GM23338 (cell line): Measurements from ENCODE around the gene SPRY2. TPM values are rescaled to one million over a fixed set of nuclear protein-coding genes. Genes with fewer than 3 reads are reported as not detected.
A peak's percentile ranks its signal among the peaks of the same experiment; 100 is the strongest.

Source experiments
- ATAC-seq: fragments of 200-7000 bp; cut with Tn5 transposase; 3 replicates; pipeline ENCODE4 v1.9.1; 2020
- DNase-seq: peaks from one replicate; pipeline ENCODE4 v3.0.0-alpha.2; 2015; ENCODE audit warnings: low spot score
- H2AFZ ChIP-seq: fragments of 200-600 bp; sonication (generic); 2 replicates; pipeline ENCODE4 v1.8.0; 2016; ENCODE audit warnings: antibody characterized with exemption, mild to moderate bottlenecking, moderate library complexity
- H3F3A ChIP-seq: fragments of 200-600 bp; sonication (generic); replicated peaks from 2 replicates; pipeline ENCODE4 v1.8.0; 2017; ENCODE audit warnings: antibody characterized with exemption, mixed run types, low read depth
- H3K27ac ChIP-seq: fragments of 200-600 bp; sonication (generic); 2 replicates; pipeline ENCODE4 v1.6.1; 2016; ENCODE audit warnings: low read depth
- H3K27me3 ChIP-seq: fragments of 200-600 bp; sonication (generic); 2 replicates; pipeline ENCODE4 v1.8.0; 2016; ENCODE audit warnings: mild to moderate bottlenecking, mixed run types, moderate library complexity; ENCODE audit not compliant: insufficient read depth
- H3K36me3 ChIP-seq: fragments of 200-600 bp; sonication (generic); 2 replicates; pipeline ENCODE4 v1.8.0; 2016; ENCODE audit warnings: mild to moderate bottlenecking; ENCODE audit not compliant: insufficient read depth
- H3K4me1 ChIP-seq: fragments of 200-600 bp; sonication (generic); 2 replicates; pipeline ENCODE4 v1.8.0; 2016; ENCODE audit warnings: mild to moderate bottlenecking, moderate library complexity; ENCODE audit not compliant: insufficient read depth
- H3K4me2 ChIP-seq: fragments of 200-600 bp; sonication (generic); 2 replicates; pipeline ENCODE4 v1.7.1; 2017; ENCODE audit warnings: mixed run types
- H3K4me3 ChIP-seq: fragments of 200-600 bp; sonication (generic); 2 replicates; pipeline ENCODE4 v1.6.1; 2016; ENCODE audit warnings: mixed run types
- H3K79me2 ChIP-seq: fragments of 200-600 bp; sonication (generic); replicated peaks from 2 replicates; pipeline ENCODE4 v1.8.0; 2017; ENCODE audit warnings: mild to moderate bottlenecking; ENCODE audit not compliant: insufficient read depth
- H3K9me2 ChIP-seq: fragments of 200-600 bp; sonication (generic); 2 replicates; pipeline ENCODE4 v1.8.0; 2017; ENCODE audit not compliant: insufficient read depth
- H4K20me1 ChIP-seq: fragments of 200-600 bp; sonication (generic); replicated peaks from 2 replicates; pipeline ENCODE4 v1.8.0; 2017; ENCODE audit warnings: mild to moderate bottlenecking; ENCODE audit not compliant: insufficient read depth
- H3K27ac Mint-ChIP-seq: 2 replicates; pipeline ENCODE4 v1.8.0; 2020; ENCODE audit warnings: inconsistent platforms, mild to moderate bottlenecking, moderate library complexity, mixed read lengths
- H3K27me3 Mint-ChIP-seq: 3 replicates; pipeline ENCODE4 v1.8.0; 2022; ENCODE audit warnings: low read depth, mild to moderate bottlenecking, moderate library complexity, mixed read lengths, inconsistent platforms; ENCODE audit not compliant: insufficient read depth, poor library complexity
- H3K36me3 Mint-ChIP-seq: 3 replicates; pipeline ENCODE4 v1.8.0; 2021; ENCODE audit warnings: low read depth, mild to moderate bottlenecking, inconsistent platforms, moderate library complexity, mixed read lengths
- H3K4me1 Mint-ChIP-seq: 3 replicates; pipeline ENCODE4 v1.8.0; 2020; ENCODE audit warnings: mild to moderate bottlenecking, inconsistent platforms, mixed read lengths
- H3K4me3 Mint-ChIP-seq: 3 replicates; pipeline ENCODE4 v1.8.0; 2021; ENCODE audit warnings: moderate library complexity, mild to moderate bottlenecking, inconsistent platforms, mixed read lengths
- H3K9me3 Mint-ChIP-seq: 3 replicates; pipeline ENCODE4 v1.8.0; 2020; ENCODE audit warnings: moderate library complexity, mild to moderate bottlenecking, inconsistent platforms, mixed read lengths
- CREB1 ChIP-seq: fragments of 250-450 bp; sonication (Bioruptor Pico); IDR thresholded peaks from 2 replicates; pipeline ENCODE4 v1.5.0; 2020; ENCODE audit warnings: low read depth, mild to moderate bottlenecking, moderate library complexity
- CTCF ChIP-seq, 2 experiments: fragments of 200-600 bp in 1 of 2; sonication (generic) in 1 of 2; conservative IDR thresholded peaks; 2 replicates each; pipeline versions ENCODE4 v1.5.1 to v1.6.1; 2016 to 2017; ENCODE audit warnings: antibody characterized with exemption in 2 of 2, low read depth in 2 of 2, mild to moderate bottlenecking in 2 of 2, moderate library complexity in 1 of 2
- ETS1 ChIP-seq: IDR thresholded peaks from 2 replicates; pipeline ENCODE4 v1.6.1; 2016; ENCODE audit warnings: antibody characterized with exemption
- EZH2 ChIP-seq: fragments of 200-600 bp; sonication (generic); IDR thresholded peaks from one replicate; pipeline ENCODE4 v1.8.0; 2017; ENCODE audit warnings: antibody characterized with exemption, mild to moderate bottlenecking, low read depth; ENCODE audit not compliant: unreplicated experiment
- EZH2phosphoT487 ChIP-seq: fragments of 200-600 bp; sonication (generic); IDR thresholded peaks from one replicate; pipeline ENCODE4 v1.8.1; 2018; ENCODE audit warnings: antibody characterized with exemption; ENCODE audit not compliant: unreplicated experiment
- JUNB ChIP-seq: IDR thresholded peaks from one replicate; pipeline ENCODE4 v1.6.1; 2016; ENCODE audit warnings: antibody characterized with exemption; ENCODE audit not compliant: unreplicated experiment
- NANOG ChIP-seq: IDR thresholded peaks from 2 replicates; pipeline ENCODE4 v1.6.1; 2016; ENCODE audit warnings: antibody characterized with exemption, borderline replicate concordance
- POLR2AphosphoS5 ChIP-seq: IDR thresholded peaks from 2 replicates; pipeline ENCODE4 v1.6.1; 2016; ENCODE audit warnings: antibody characterized with exemption, low read depth
- REST ChIP-seq: IDR thresholded peaks from one replicate; pipeline ENCODE4 v1.6.1; 2018; ENCODE audit warnings: antibody characterized with exemption; ENCODE audit not compliant: unreplicated experiment
- STAT1 ChIP-seq: IDR thresholded peaks from one replicate; pipeline ENCODE4 v1.6.1; 2016; ENCODE audit warnings: antibody characterized with exemption; ENCODE audit not compliant: unreplicated experiment
- ZNF114 ChIP-seq: fragments of 250-450 bp; sonication (Bioruptor Pico); IDR thresholded peaks from 2 replicates; pipeline ENCODE4 v1.5.0; 2020; ENCODE audit warnings: mild to moderate bottlenecking, moderate library complexity
- ZNF331 ChIP-seq: fragments of 250-450 bp; sonication (Bioruptor Pico); IDR thresholded peaks from 2 replicates; pipeline ENCODE4 v1.5.0; 2020; ENCODE audit warnings: low read depth, mild to moderate bottlenecking, moderate library complexity
- long read RNA-seq: library from polyadenylated mRNA; unstranded; transcript quantifications from one replicate; pipeline ENCODE4 v2.0.0, GENCODE V29; 2020; ENCODE audit not compliant: unreplicated experiment
- polyA plus RNA-seq: library from polyadenylated mRNA; unstranded; fragments of >200 nt; fragmentation: Nextera tagmentation; extraction: Ambion mirVana; gene quantifications from 2 replicates; pipeline ENCODE4 v1.2.1, GENCODE V29; 2016
- total RNA-seq: library from RNA; depleted of rRNA; stranded (reverse); fragments of >200 nt; shearing (Covaris generic); gene quantifications from 2 replicates; pipeline ENCODE4 v1.2.3, GENCODE V29; 2014; rRNA removed

The SPRY2 gene
- total RNA-seq (39.1 and 47.3 TPM in 2 replicates), polyA plus RNA-seq (21.5 and 26.9 TPM in 2 replicates)
- long read RNA-seq, partial matches to known transcripts = 0 of 6 reads
- long read RNA-seq, other reads (novel, unspliced or antisense) = 2 of 6 reads

GRCh38 chr13:80341101-80341755 lies at the start of gene SPRY2:
SPRY2 (minus strand) TSS chr13:80341126; CDS start chr13:80337705, 3,421 bp downstream.
- H3K4me3 Mint-ChIP-seq = no peak within 1 kb of the TSS; the same call in 2 of the 3 replicates
- peak; percentile 68 for ATAC-seq

GRCh38 chr13:80390338-80390737 lies 49.4 kb upstream of the SPRY2 start:
- DNase-seq (no peak), ATAC-seq (no peak)
- Histone ChIP-seq H3K9me2 (no peaks in the 10 kb centered on the region; the same call in 1 of the 2 replicates), H3K4me1 (no peaks in the 10 kb centered on the region), H3K79me2 (no peaks in the 10 kb centered on the region), H3K27ac (no peak overlapping the region), H3K4me3 (no peak overlapping the region), H3K4me2 (no peak overlapping the region), H3F3A (no peaks in the 10 kb centered on the region), H3K36me3 (no peaks in the 10 kb centered on the region), H3K27me3 (no peaks in the 10 kb centered on the region), H2AFZ (no peak overlapping the region), H4K20me1 (no peaks in the 10 kb centered on the region)
- no peaks in the 10 kb centered on the region for H3K4me1 Mint-ChIP-seq
- no peak overlapping the region for H3K27ac Mint-ChIP-seq
- no peaks in the 10 kb centered on the region for H3K27me3 Mint-ChIP-seq
- H3K36me3 Mint-ChIP-seq = peaks cover 3% of the 10 kb centered on the region; the same call in 2 of the 3 replicates
- H3K4me3 Mint-ChIP-seq = no peak overlapping the region
- peaks cover 13% of the 10 kb centered on the region; the same call in 2 of the 3 replicates for H3K9me3 Mint-ChIP-seq
- TF ChIP-seq EZH2 (no peak), ZNF331 (CRISPR knock-in tag) (no peak), STAT1 (no peak), REST (no peak), EZH2phosphoT487 (no peak), POLR2AphosphoS5 (no peak), NANOG (no peak), ZNF114 (CRISPR knock-in tag) (no peak), JUNB (no peak)

More at GRCh38 chr13:80341101-80341755, at the start of gene SPRY2:
- H4K20me1 ChIP-seq = peaks cover 36% of the 10 kb centered on the region
- H3K27me3 ChIP-seq = peaks cover 9% of the 10 kb centered on the region; the same call in 1 of the 2 replicates
- peaks cover 46% of the 10 kb centered on the region for H3K79me2 ChIP-seq
- peak within 1 kb of the TSS; percentile 61; the same call in 1 of the 2 replicates for H2AFZ ChIP-seq
- peaks cover 45% of the 10 kb centered on the region for H3K4me1 Mint-ChIP-seq
- peaks cover 7% of the 10 kb centered on the region for H3F3A ChIP-seq
- H3K9me3 Mint-ChIP-seq = peaks cover 3% of the 10 kb centered on the region; the same call in 1 of the 3 replicates
- peaks cover 44% of the 10 kb centered on the region for H3K4me1 ChIP-seq
- TF ChIP-seq JUNB = no peak
- TF ChIP-seq CREB1 = peak; percentile 63
- TF ChIP-seq POLR2AphosphoS5 = peak; percentile 70
- TF ChIP-seq ETS1 = no peak
- TF ChIP-seq CTCF (conservative IDR thresholded peaks at IDR 0.05; ENCODE audit: low read depth in 2 of 2) = no peak
- no peak for TF ChIP-seq EZH2
- peaks cover 17% of the 10 kb centered on the region for H3K27me3 Mint-ChIP-seq
- peak; percentile 97 for DNase-seq
- H3K9me2 ChIP-seq = no peaks in the 10 kb centered on the region
- peak within 1 kb of the TSS; percentile 77 for H3K4me3 ChIP-seq
- peak within 1 kb of the TSS; percentile 99 for H3K27ac Mint-ChIP-seq
- peaks cover 8% of the 10 kb centered on the region for H3K36me3 ChIP-seq
- H3K36me3 Mint-ChIP-seq = peaks cover 3% of the 10 kb centered on the region
- peak within 1 kb of the TSS; percentile 89 for H3K4me2 ChIP-seq
- H3K27ac ChIP-seq = peak within 1 kb of the TSS; percentile 100
